IMR-90 (cell line): ENCODE results near the gene MPZL2. TPM values are rescaled to one million over a fixed set of nuclear protein-coding genes. Genes with fewer than 3 reads are reported as not detected.
"Not testable (repeated sequence)": the region's sequence is repeated elsewhere in the genome, so short reads cannot be mapped to it uniquely, and the experiment has no call there.

Experiments used
- ATAC-seq: fragments of 200-7000 bp; cut with Tn5 transposase; 2 replicates; pipeline ENCODE4 v1.9.1; 2020; ENCODE audit warnings: low read depth, mild to moderate bottlenecking, moderate library complexity
- BruUV-seq: library from RNA; stranded (reverse); fragments of 400-500 nt; replicated peaks from 2 replicates; lab custom pipeline; 2021; lab: Mats Ljungman, UMichigan
- CTCF ChIA-PET: fragments of 300-600 bp; formaldehyde crosslinking; extraction: SDS; loops from one replicate; lab custom pipeline; 2021; ENCODE audit warnings: antibody characterized with exemption; lab: Yijun Ruan, JAX
- POLR2A ChIA-PET: fragments of 300-600 bp; sonication (Branson Sonifier 250); formaldehyde crosslinking; loops from one replicate; lab custom pipeline; 2022; ENCODE audit warnings: antibody characterized with exemption; ENCODE audit not compliant: unreplicated experiment; lab: Charles Lee
- DNase-seq: peaks from one replicate; pipeline ENCODE4 v3.0.0; 2013
- H2AFZ ChIP-seq: replicated peaks from 2 replicates; pipeline ENCODE3; 2013; ENCODE audit warnings: low read length, mild to moderate bottlenecking; ENCODE audit not compliant: poor library complexity
- H2AK5ac ChIP-seq: 2 replicates; pipeline ENCODE4 v1.6.1; 2013; ENCODE audit warnings: low read depth, low read length, inconsistent platforms
- H2AK9ac ChIP-seq: replicated peaks from 2 replicates; pipeline ENCODE3; 2013; ENCODE audit warnings: mild to moderate bottlenecking, low read depth, low read length, moderate library complexity; ENCODE audit not compliant: poor library complexity
- H2BK120ac ChIP-seq: 2 replicates; pipeline ENCODE4 v1.6.1; 2013; ENCODE audit warnings: low read depth, low read length, inconsistent platforms
- H2BK15ac ChIP-seq: 3 replicates; pipeline ENCODE4 v1.6.1; 2013; ENCODE audit warnings: low read depth, low read length, inconsistent platforms
- H2BK20ac ChIP-seq: 2 replicates; pipeline ENCODE4 v1.6.1; 2013; ENCODE audit warnings: low read depth, mild to moderate bottlenecking, inconsistent platforms, low read length, moderate library complexity
- H2BK5ac ChIP-seq: 2 replicates; pipeline ENCODE4 v1.6.1; 2013; ENCODE audit warnings: mild to moderate bottlenecking, low read depth, low read length, inconsistent platforms; ENCODE audit not compliant: poor library complexity, severe bottlenecking
- H3K14ac ChIP-seq: replicated peaks from 2 replicates; pipeline ENCODE4 v1.6.1; 2013; ENCODE audit warnings: low read depth, low read length, inconsistent platforms
- H3K18ac ChIP-seq: 2 replicates; pipeline ENCODE4 v1.6.1; 2013; ENCODE audit warnings: low read depth, low read length, control low read depth
- H3K23ac ChIP-seq: 2 replicates; pipeline ENCODE4 v1.6.1; 2013; ENCODE audit warnings: low read depth, low read length, inconsistent platforms
- H3K27ac ChIP-seq: 2 replicates; pipeline ENCODE4 v1.5.1; 2013; ENCODE audit warnings: mild to moderate bottlenecking, control low read depth, low read length; ENCODE audit not compliant: insufficient read depth
- H3K27me3 ChIP-seq: 2 replicates; pipeline ENCODE4 v1.6.1; 2013; ENCODE audit warnings: low read length; ENCODE audit not compliant: control insufficient read depth, insufficient read depth
- H3K36me3 ChIP-seq: 2 replicates; pipeline ENCODE4 v1.6.1; 2013; ENCODE audit warnings: low read length, mixed read lengths; ENCODE audit not compliant: control insufficient read depth, insufficient read depth
- H3K4ac ChIP-seq: 2 replicates; pipeline ENCODE4 v1.6.1; 2013; ENCODE audit warnings: low read depth, low read length, inconsistent platforms
- H3K4me1 ChIP-seq: 2 replicates; pipeline ENCODE4 v1.6.1; 2013; ENCODE audit warnings: low read length, mixed read lengths; ENCODE audit not compliant: control insufficient read depth, insufficient read depth
- H3K4me2 ChIP-seq: 2 replicates; pipeline ENCODE4 v1.6.1; 2013; ENCODE audit warnings: low read depth, mild to moderate bottlenecking, control low read depth, low read length, moderate library complexity
- H3K4me3 ChIP-seq: 2 replicates; pipeline ENCODE4 v1.5.1; 2013; ENCODE audit warnings: low read depth, mild to moderate bottlenecking, control low read depth, low read length, moderate library complexity; ENCODE audit not compliant: insufficient read depth
- H3K56ac ChIP-seq: 2 replicates; pipeline ENCODE4 v1.6.1; 2013; ENCODE audit warnings: low read length, inconsistent platforms; ENCODE audit not compliant: insufficient read depth; ENCODE audit errors: extremely low read depth
- H3K79me1 ChIP-seq, 2 experiments: 2 replicates each; pipeline ENCODE4 v1.6.1; 2013; ENCODE audit warnings: low read length in 2 of 2, inconsistent platforms in 1 of 2, low read depth in 1 of 2
- H3K9ac ChIP-seq: 2 replicates; pipeline ENCODE4 v1.6.1; 2013; ENCODE audit warnings: low read depth, low read length, control low read depth
- H3K9me1 ChIP-seq: 2 replicates; pipeline ENCODE4 v1.6.1; 2013; ENCODE audit warnings: low read length, inconsistent platforms; ENCODE audit not compliant: insufficient read depth
- H3K9me3 ChIP-seq: 2 replicates; pipeline ENCODE4 v1.6.1; 2013; ENCODE audit warnings: low read length; ENCODE audit not compliant: control insufficient read depth, insufficient read depth
- H4K20me1 ChIP-seq: 2 replicates; pipeline ENCODE4 v1.6.1; 2013; ENCODE audit warnings: low read length, inconsistent platforms; ENCODE audit not compliant: insufficient read depth
- H4K5ac ChIP-seq: 2 replicates; pipeline ENCODE4 v1.6.1; 2013; ENCODE audit warnings: mild to moderate bottlenecking, low read depth, low read length, control low read depth
- H4K8ac ChIP-seq, 2 experiments: 2 replicates each; pipeline ENCODE4 v1.6.1; 2013; ENCODE audit warnings: low read depth in 2 of 2, low read length in 2 of 2, control low read depth in 1 of 2, inconsistent platforms in 1 of 2
- H4K91ac ChIP-seq: 2 replicates; pipeline ENCODE4 v1.6.1; 2013; ENCODE audit warnings: low read depth, low read length, inconsistent platforms; ENCODE audit not compliant: insufficient read depth
- CTCF ChIP-seq: conservative IDR thresholded peaks from 2 replicates; pipeline ENCODE4 v1.5.1; 2012; ENCODE audit warnings: mild to moderate bottlenecking, low read depth, low read length, improper control_type of control experiment
- RAD21 ChIP-seq: IDR thresholded peaks from 2 replicates; pipeline ENCODE4 v1.6.1; 2012; ENCODE audit warnings: low read length, improper control_type of control experiment
- WGBS, 2 experiments: methylation state at CpG; one replicate each; pipeline versions ENCODE4 v1.1.5 to v1.1.7; 2013; ENCODE audit warnings: missing lambda C conversion rate in 2 of 2; ENCODE audit not compliant: insufficient read length in 1 of 2; ENCODE audit errors: extremely low coverage in 2 of 2; 5-methylcytosine and 5-hydroxymethylcytosine counted together
- dilution Hi-C: fragments of 300-500 bp; cut with HindIII; formaldehyde crosslinking; loops from one replicate; pipeline ENCODE4 v1.14.3; 2018; ENCODE audit warnings: low sequenced_read_pairs; ENCODE audit not compliant: unreplicated experiment
- in situ Hi-C: fragments of 300-500 bp; cut with MboI; formaldehyde crosslinking; loops from 3 replicates; pipeline ENCODE4 v1.14.3; 2019; ENCODE audit warnings: low sequenced_read_pairs, inconsistent platforms, mixed read lengths
- intact Hi-C: fragments of 100-400 bp; cut with micrococcal nuclease; formaldehyde crosslinking; loops from 2 replicates; pipeline ENCODE4 v1.10.0; 2022
- polyA plus RNA-seq, 3 experiments: library from polyadenylated mRNA; depleted of rRNA; stranded (reverse); fragments of >200 nt; gene quantifications; 2 replicates each; pipeline ENCODE4 v1.2.3, GENCODE V29; 2012; ENCODE audit warnings: low replicate concordance in 1 of 3
- total RNA-seq: library from RNA; depleted of rRNA; stranded (reverse); fragments of >200 nt; gene quantifications from 2 replicates; pipeline ENCODE4 v1.2.3, GENCODE V29; 2012

The MPZL2 gene
- total and polyA plus RNA-seq, 2 of the 4 experiments (the other 2 are of a cell fraction): not detected

GRCh38 chr11:118310271-118310670, 46.2 kb upstream of the MPZL2 start:
- H3K56ac ChIP-seq: no peak overlapping the region
- H3K9me1 ChIP-seq: no peaks in the 10 kb centered on the region
- DNase-seq: no peak
- no peaks in the 10 kb centered on the region for H4K20me1 ChIP-seq
- H3K4me3 ChIP-seq: no peak overlapping the region
- H3K18ac ChIP-seq: no peak overlapping the region
- no peak overlapping the region for H2AFZ ChIP-seq
- no peak for TF ChIP-seq RAD21
- no peak for TF ChIP-seq CTCF
- dilution Hi-C loops (no loop called here), in situ Hi-C loops (no loop called here), intact Hi-C loops (no loop called here)
- no peak overlapping the region for H2BK15ac ChIP-seq
- no peak overlapping the region for H3K4ac ChIP-seq
- H2BK5ac ChIP-seq: no peak overlapping the region
- no peak overlapping the region for H2AK5ac ChIP-seq
- ChIA-PET POLR2A (no interaction called here), CTCF (no interaction called here)
- no peaks in the 10 kb centered on the region for H3K36me3 ChIP-seq
- no peaks in the 10 kb centered on the region for H3K79me1 ChIP-seq
- no peaks in the 10 kb centered on the region for H3K9me3 ChIP-seq
- no TSS peak for BruUV-seq
- WGBS, 2 experiments: no CpG with 5 or more reads among the region's 3 CpGs
- no peaks in the 10 kb centered on the region for H3K4me1 ChIP-seq
- peaks cover 11% of the 10 kb centered on the region; the same call in 1 of the 2 replicates for H3K27me3 ChIP-seq
- ATAC-seq: no peak
- H2BK120ac ChIP-seq: no peak overlapping the region
- no peak overlapping the region for H2BK20ac ChIP-seq
- no peak overlapping the region for H4K5ac ChIP-seq
- no peak overlapping the region for H4K91ac ChIP-seq
- no peak overlapping the region for H3K27ac ChIP-seq
- H3K4me2 ChIP-seq: no peak overlapping the region
- no peak overlapping the region for H3K23ac ChIP-seq
- no peak overlapping the region for H3K9ac ChIP-seq
- H2AK9ac ChIP-seq: no peak overlapping the region
- no peak overlapping the region for H4K8ac ChIP-seq
- no peak overlapping the region for H3K14ac ChIP-seq

- H3K14ac ChIP-seq, intact Hi-C loops, H3K4me1 ChIP-seq, H3K4me2 ChIP-seq, CTCF ChIA-PET, BruUV-seq, H2AFZ ChIP-seq, H3K4me3 ChIP-seq, H3K9ac ChIP-seq, DNase-seq, H3K27ac ChIP-seq, H3K27me3 ChIP-seq, H2AK5ac ChIP-seq, H2BK120ac ChIP-seq, ATAC-seq, H3K23ac ChIP-seq, H3K36me3 ChIP-seq, H4K5ac ChIP-seq, H3K79me1 ChIP-seq, H4K20me1 ChIP-seq, H2AK9ac ChIP-seq, in situ Hi-C loops, H2BK15ac ChIP-seq, H3K56ac ChIP-seq, H2BK20ac ChIP-seq, H4K8ac ChIP-seq, H4K91ac ChIP-seq, POLR2A ChIA-PET, dilution Hi-C loops, H3K9me1 ChIP-seq, H3K4ac ChIP-seq, H3K18ac ChIP-seq, H2BK5ac ChIP-seq, H3K9me3 ChIP-seq: not testable (repeated sequence)
- no CpG with 5 or more reads among the region's 5 CpGs for WGBS, 2 experiments
Measured at GRCh38 chr11:118308995-118309528, 45.0 kb upstream of the MPZL2 start.
